Adrenal gland (tissue), 5 donors: ENCODE results near the gene MRPS5.

ENCODE experiments used
- CTCF ChIP-seq, 6 experiments: fragments of 450-650 bp in 4 of 6; fragments of 200-600 bp in 2 of 6; sonication (generic) in 1 of 6; IDR thresholded peaks; 1 replicate in 5 of 6; 2 replicates in 1 of 6; pipeline versions ENCODE4 v1.5.1 to v1.8.0; 2016 to 2021; ENCODE audit warnings: antibody characterized with exemption in 6 of 6, mild to moderate bottlenecking in 2 of 6, moderate library complexity in 1 of 6
- POLR2A ChIP-seq, 2 donors: fragments of 450-650 bp; IDR thresholded peaks; one replicate each; pipeline ENCODE4 v1.6.1; 2017; ENCODE audit warnings: antibody characterized with exemption in 2 of 2, mild to moderate bottlenecking in 2 of 2, moderate library complexity in 1 of 2
- donor health status: DM: no; HTN: no; CAD: no.

- TF ChIP-seq CTCF (IDR thresholded peaks at IDR 0.05) (no peak), POLR2A (IDR thresholded peaks at IDR 0.05) (no peak)
Observed at GRCh38 chr2:95054016-95054415, 67.6 kb downstream of the MRPS5 start.
